Stimulated activated CD8-positive, alpha-beta memory T cell treated with anti-CD3 and anti-CD28 coated beads, Interleukin-4, amount 100 ng/mL, for 1 hour (primary cell): ENCODE results near the gene NXPE3.
A peak's percentile ranks its signal among the peaks of the same experiment; 100 is the strongest.

Experiments
- DNase-seq, 2 donors: peaks; one replicate each; pipeline ENCODE4 v3.0.0-alpha.2; 2020; ENCODE audit warnings: low read depth in 2 of 2, low spot score in 1 of 2

Gene NXPE3

GRCh38 chr3:101828691-101829436, 49.9 kb downstream of the NXPE3 start:
- DNase-seq, result peak in 1 of 2 donors; percentile 17

DNA sequence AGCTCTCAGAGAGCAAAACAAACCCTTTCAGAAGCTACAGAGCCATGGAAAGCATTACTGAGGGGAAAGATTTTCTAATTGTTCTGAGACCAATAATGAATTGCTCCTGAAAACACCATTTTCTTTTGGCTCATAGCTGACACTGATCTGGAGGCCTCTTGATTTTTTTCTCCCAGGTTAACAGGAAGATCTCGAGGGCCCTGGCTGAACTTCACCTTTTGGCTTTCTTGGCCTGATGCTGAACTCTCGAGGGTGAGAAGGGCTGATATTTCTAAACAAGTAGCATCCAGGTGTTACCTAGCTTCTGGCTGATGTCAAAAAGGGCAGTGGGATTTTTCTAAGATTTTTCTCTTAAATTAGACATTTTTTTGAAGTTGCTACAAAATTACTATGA, 50.4 kb downstream of the NXPE3 start:
- DNase-seq, result no peak

GRCh38 chr3:101829874-101830273, 50.9 kb downstream of the NXPE3 start:
- no peak for DNase-seq

DNA sequence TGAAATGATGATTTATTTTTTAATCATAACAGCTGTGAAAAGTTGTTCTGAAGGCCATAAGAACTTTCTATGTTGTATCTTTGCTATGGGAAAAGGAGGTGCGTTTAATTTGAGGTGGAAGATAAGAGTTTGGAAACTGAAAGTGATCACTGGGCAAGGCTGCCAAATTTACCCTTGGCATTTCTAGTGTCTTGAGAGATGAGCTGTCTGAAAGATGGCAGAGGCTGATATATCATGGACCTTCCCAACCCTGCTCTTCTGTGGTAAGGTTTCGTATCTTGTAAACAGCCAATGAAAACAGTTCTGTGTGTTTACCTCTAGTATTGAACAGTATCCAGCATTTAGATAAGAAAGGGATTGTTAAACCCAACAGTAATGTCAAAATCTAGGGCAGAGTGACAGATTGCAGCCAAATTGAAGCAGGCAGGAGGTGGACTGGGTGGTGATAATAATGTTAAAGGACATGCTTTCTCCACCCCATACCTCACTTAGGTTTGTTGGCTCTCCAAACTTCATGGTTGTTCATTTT, 54.5 kb downstream of the NXPE3 start:
- no peak for DNase-seq

DNA sequence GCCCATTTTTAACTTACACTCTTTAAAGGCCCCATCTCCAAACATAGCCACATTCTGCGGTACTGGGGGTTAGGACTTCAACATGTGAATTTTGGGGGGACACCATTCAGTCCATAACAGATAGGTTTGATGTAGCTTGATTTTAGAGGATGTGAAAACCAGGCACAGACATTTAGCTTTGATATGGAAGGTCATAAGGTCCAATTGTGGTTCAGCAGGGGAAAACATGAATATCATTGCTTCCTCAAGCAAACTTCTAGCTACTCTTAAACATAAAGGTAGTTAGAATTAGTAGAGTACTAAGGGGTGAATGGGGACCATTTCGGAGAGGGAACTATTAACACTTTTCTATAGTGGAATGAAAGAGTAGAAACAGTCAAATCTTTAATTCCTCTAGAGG, 56.7 kb downstream of the NXPE3 start:
- no peak for DNase-seq

DNA sequence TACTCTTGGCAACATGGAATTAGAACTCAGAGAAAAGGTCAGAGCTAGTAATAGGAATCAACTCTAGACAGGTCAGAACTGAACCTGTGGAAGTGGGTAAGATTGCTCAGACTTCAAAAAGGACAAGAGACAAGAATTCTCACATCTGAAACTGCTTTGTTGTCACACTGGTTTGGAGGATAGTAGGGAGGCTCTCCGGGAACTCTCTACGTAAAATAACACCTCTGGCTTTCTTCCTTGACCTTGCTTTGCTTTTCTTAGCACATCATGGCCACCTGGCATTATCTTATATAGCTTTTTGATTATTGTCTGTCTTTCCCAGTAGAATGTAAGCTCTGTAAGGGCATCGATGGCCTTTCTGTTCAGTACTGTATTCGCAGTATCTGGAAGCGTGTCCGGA, 57.1 kb downstream of the NXPE3 start:
- no peak for DNase-seq

DNA sequence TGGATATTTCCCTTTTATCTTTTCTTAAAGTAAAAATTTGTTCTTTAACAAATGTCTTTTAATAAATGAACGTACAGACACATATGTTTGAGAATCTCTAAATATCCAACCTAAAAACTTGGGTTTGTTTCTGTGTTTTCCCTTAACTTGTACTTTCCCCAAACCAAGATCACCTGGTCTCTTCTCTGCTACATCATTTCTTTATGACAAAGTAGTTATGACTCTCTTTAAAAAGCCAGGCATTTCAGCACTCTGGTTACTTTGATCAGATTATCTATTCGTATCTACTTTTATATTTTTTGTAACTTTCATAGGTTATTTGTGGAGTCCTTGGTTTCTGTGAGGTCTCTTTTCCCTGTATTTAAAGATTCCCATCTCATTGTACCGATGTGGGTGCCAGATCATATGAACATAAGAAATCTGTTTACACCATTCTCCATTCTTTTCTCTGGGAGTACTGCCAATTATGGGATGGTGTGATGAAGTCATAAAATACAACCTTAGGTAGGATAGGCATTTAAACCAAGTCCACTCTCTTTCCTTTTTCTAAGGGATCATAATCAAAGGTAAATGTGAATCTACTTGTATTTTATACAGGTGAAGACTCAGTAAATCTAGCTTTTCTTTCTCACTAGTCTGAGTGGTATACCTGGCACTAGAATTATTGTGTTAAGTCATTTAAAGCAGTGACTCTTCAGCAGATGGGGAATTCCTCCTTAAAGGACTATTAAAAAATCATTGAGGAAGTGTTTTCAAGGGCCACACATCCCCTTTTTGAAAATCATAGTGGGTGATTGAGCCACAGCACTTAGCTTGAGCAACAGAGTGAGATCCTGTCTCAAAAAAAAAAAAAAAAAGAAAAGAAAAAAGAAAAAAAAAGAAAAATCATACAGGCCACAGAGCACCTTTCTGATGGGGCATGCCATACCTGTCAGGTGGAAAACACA, 57.9 kb downstream of the NXPE3 start:
- no peak for DNase-seq

- no peak for DNase-seq
These were observed 59.7 kb downstream of the NXPE3 start for GRCh38 chr3:101838691-101839090.

GRCh38 chr3:101840066-101840465, 61.1 kb downstream of the NXPE3 start:
- no peak for DNase-seq

DNA sequence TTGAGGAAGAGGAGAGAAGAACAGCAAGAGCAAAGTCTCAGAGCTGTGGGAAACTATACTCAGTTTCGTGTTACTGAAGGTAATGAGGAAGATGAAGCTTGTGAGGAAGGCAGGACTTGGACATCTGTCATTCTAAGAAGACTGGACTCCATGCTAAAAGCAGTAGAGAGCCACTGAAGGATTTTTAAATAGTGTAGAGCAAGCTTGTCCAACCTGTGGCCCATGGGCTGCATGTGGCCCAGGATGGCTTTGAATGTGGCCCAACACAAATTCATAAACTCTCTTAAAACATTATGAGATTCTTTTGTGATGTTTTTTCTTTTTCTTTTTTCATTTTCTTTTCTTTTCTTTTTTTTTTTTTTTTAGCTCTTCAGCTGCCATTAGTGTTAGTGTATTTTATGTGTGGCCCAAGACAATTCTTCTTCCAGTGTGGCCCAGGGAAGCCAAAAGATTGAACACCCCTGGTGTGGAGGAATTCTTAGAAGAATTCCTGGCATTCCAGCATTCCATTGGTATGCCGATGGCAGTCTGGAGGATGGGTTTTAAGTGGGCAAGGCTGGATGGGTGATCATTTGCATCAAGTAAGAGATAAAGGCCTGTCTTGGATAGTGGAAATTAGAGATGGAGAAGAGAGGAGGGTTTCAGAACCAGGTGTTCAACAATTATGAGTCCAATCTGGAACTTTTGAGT, 63.4 kb downstream of the NXPE3 start:
- no peak for DNase-seq

DNA sequence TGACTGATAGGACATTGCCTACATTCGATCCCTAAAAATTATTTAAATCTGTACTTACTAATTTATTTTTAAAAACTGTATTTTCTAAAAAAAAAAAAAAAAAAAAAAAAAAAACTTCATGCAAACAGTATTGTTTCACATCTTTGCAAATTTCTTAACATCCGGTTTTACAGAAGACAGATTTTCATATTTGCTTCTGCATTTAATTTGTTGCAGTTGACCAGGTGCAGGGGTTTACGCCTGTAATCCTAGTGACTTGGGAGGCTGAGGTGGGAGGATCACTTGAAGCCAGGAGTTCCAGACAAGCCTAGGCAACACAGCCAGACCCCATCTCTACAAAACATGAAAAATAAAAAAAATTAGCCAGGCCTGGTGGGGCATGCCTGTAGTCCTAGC, 63.9 kb downstream of the NXPE3 start:
- DNase-seq, result no peak

DNA sequence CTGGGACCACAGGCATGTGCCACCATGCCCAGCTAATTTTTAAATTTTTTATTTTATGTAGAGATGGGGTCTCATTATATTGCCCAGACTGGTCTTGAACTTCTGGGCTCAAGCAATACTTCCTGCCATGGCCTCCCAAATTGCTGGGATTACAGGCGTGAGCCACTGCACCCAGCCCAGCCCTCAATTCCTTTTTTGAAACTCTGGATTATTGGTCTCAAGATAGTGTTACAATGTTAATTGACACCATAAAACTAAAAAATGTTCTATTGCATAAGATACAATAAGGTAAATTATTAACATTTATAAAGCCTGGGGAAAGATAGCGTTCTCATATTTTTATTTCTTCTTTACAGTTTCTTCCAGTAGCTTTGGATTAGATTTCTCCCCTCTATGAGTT, 66.4 kb downstream of the NXPE3 start:
- DNase-seq, result no peak

GRCh38 chr3:101846709-101847108, 67.7 kb downstream of the NXPE3 start:
- DNase-seq, result no peak

DNA sequence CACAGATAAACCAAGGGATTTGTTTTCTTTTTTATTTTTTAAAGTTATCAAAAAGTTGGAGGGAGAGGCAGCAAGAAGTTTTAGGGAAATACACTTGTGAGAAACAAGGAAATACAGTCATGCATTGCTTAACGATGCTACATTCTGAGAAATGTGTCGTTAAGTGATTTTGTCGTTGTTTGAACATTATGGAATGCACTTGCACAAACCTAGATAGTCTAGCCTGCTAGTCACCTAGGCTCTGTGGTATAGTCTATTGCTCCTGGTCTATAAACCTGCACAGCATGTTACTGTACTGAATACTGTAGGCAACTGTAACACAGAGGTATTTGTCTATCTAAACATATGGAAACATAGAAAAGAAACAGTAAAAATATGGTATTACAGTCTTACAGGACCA, 68.3 kb downstream of the NXPE3 start:
- DNase-seq, result no peak

DNA sequence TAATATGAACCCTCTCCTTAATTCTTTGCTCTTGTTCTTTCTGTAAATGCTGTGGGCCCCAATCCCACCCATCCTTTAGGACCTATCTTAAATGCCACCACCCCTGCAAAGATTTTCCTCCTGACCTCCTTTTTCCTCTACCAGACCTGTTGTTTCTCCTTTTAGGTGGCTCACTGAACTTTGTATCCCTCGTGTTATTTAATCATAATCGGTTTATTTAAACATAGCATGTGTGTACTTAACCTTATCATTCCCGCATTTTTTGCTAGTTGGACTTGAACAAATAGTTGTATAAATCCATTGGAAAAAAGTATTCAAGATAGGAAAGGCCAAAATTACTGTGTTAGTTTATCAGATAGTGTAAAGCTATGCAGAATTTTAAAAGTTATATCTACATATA, 69.3 kb downstream of the NXPE3 start:
- no peak for DNase-seq

DNA sequence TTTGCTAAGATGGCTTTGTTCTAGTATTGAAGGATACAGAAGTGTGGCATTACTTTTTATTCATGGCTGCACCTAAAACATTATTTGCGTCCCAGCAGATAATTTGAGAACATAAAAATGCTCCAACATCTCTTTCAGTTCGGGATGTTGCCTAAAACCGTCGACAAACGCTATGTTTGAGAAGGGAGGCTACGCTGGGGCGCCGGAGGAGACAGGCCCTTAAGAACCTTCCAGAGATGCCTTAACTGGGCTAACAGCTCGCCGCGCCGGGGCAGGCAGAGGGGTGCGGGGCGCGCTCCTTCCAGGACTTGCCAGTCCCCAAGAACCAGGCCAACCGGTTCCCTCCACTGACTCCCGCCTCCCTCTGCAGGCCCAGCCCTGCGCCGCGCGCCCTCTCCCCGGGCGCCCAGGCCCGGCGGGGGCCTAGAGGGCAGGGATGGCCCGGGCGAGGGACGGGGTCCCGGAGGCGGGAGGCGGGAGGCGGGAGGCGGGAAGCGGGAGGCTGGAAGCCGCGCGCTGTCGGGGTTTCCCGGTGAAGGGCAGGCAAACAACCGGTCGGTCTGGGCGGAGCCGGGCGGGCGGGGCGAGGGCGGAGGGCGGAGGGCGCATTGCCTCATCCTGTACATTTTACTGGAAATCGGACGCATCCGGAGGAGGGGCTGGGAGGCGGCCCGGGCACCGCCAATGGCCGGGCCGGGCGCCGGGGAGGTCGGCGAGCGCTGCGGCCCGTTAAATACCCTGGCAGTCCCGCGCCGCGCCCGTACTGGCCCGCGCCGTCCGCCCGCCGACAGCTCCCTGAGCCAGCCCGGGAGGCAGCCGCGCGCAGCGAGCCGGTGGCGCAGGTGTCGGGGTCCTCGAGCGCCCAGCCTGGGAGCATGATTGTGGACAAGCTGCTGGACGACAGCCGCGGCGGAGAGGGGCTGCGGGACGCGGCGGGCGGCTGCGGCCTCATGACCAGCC, 70.0 kb downstream of the NXPE3 start, which contains the start of gene NFKBIZ:
NFKBIZ (plus strand) TSS at position 761 of the 960 bp plus-strand sequence; CDS start at position 876, 115 bp downstream.
- peak; percentile 86 to 87 for DNase-seq

DNA sequence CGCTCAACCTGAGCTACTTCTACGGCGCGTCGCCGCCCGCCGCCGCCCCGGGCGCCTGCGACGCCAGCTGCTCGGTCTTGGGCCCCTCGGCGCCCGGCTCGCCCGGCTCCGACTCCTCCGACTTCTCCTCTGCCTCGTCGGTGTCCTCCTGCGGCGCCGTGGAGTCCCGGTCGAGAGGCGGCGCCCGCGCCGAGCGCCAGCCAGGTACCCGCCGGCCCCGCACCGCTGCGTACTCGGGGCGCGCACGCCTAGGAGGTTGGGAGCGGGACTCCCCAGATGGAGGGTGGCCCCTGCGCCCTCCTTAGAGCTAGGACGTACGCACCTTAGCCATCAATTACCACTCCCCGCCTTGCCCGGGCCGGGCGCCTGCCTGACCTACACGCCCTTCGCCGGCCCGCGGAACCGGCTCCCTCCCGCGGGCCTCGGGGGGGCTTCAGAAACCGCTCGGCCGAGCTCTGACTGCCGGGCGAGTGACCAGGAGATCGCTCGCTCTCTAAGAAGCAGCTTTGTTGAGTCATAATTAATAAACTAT, 70.8 kb downstream of the NXPE3 start:
- DNase-seq, result peak in 1 of 2 donors; percentile 32

DNA sequence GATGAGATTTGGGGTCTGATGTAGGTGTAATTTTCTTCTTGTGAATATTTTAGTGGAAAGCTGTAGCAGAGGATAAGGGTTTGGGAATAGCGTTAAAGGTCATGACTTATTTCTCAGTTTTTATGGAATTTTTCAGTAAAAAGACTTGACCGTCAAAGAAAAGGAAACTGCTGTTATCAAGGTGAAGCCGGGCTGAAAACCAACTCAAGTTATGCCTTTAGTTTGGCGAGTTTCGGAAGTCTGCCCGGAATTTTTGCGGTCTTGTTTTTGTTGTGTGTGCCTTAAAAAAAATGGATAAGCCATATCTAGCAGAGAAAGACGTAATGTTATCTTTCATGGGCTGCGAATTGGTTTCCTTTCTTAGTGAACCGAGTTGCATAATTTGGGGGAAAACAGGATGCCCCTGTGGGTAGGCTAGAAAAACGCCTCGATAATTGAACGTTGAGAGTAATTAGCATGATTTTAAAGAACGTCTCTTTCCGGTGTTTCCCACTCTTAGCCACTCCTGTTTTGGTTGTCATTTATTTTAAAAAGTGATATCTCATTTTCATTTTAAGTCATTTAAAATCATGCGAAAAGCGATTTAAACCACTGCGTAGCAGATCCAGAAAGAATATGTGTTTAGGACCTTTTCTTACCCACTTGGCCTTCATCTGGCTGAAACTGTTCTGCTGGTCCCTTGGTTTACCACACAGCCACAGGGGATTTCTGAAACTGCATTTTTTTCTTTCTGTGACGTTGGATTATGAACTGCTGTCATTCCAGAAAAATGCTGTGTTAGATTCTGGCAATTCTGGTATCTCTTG, 71.4 kb downstream of the NXPE3 start:
- DNase-seq, result peak in 1 of 2 donors; percentile 20
